HG03442 (cell line): ENCODE measurements around the gene PEX10.

ENCODE experiments used
- ATAC-seq: cut with Tn5 transposase; IDR thresholded peaks from one replicate; pipeline ENCODE4 v1.9.1; 2021; ENCODE audit warnings: mild to moderate bottlenecking, moderate library complexity; ENCODE audit not compliant: unreplicated experiment

PEX10 gene

DNA sequence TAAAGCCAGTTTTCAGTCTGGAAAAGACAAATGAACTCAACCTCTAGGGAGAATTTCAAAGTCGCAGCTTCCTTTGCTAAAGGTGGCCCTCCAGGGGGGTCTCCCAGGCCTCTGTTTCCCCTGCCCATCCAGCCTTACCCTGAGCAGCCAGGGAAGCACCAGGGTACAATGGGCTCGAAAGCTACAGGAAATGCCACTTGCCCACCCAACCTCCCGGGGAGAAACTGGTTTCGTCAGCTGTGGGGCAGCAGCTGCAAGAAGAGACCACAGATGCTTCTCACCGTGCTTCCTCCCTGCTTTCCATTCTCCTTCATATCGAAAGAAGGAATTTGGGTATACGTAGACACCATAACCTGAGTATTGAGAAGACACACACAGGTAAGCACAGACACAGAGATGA lies 22.7 kb downstream of the PEX10 start:
- ATAC-seq: no peak

DNA sequence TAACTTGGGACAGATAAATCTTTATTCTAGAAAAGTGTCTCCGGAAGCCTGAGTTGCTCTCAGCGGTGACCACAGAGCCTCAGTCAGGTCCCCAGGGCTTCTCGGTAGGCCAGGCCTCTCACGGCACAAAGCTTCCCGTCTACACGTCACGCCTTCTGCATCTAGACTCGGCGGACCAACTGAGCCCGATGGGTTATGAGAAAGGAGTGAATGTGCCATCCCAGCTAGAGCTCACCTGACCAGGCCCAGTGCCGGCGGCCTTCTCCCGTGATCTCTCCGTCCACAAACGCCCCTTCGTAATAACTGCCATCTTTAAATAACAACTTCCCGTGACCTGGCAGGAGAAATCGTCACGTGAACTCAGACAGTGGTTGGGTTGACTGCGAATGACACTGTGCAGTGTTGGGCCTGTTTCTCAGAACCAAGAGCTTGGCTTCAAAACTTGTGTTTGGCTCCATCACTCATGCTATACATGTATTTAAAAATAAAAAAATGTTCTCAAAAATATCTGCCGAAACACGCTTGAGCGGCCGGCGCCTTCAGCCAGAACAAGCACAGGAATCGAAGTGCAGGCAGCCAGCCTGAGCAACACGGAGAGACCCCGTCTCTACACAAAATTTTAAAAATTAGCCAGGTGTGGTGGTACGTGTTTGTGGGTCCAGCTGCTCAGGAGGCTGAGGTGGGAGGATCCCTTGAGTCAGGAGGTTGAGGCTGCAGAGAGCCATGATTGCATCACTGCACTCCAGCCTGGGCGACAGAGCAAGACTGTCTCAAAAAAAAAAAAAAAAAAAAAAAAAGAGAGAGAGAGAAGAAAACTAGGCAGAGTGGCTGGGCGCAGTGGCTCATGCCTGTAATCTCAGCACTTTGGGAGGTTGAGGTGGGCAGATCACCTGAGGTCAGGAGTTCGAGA lies 24.1 kb downstream of the PEX10 start:
- no peak for ATAC-seq

DNA sequence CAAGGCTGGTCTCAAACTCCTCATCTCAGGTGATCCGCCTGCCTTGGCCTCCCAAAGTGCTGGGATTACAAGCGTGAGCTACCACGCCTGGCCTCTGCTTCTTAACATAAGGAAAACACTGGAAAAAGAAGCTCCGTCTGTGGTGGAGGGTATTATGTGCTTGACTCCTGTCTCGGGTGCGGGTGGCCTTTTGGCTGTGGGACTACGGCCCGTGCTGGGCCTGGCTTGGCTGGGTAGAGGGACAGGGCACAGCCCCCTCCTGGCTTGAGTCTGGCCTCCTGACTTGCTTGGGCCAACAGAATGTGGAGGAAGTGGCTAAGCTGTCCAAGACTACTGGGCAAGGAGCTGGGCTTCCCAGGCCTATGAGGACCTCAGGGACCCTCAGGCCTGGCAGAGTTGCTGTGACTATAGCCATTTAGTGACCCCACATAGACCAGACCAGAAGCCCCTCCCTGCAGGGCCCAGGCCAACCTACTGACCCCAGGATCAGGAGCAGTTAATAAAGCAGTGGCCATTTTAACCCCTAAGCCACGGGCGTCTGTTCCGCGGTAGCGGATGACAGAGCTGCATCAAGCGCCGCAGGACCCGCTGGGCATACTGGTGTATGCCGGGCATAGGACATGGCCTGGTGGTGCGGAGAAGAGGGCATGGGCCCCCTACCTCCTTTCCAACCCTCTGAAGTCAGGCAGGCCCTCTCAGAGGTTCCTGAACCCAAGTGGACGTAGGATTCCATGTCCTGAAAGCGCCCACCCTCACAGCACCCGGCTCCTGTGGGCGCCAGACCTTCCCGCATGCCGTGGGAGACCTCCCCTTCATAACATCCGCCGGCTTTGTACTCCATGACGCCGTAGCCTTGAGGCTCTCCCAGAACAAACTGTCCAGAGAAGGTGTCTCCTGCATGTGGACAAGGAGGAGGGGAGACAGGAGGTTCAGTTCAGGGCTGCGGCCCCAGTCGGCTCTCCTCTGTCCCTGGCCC lies 25.4 kb downstream of the PEX10 start:
- ATAC-seq: no peak

DNA sequence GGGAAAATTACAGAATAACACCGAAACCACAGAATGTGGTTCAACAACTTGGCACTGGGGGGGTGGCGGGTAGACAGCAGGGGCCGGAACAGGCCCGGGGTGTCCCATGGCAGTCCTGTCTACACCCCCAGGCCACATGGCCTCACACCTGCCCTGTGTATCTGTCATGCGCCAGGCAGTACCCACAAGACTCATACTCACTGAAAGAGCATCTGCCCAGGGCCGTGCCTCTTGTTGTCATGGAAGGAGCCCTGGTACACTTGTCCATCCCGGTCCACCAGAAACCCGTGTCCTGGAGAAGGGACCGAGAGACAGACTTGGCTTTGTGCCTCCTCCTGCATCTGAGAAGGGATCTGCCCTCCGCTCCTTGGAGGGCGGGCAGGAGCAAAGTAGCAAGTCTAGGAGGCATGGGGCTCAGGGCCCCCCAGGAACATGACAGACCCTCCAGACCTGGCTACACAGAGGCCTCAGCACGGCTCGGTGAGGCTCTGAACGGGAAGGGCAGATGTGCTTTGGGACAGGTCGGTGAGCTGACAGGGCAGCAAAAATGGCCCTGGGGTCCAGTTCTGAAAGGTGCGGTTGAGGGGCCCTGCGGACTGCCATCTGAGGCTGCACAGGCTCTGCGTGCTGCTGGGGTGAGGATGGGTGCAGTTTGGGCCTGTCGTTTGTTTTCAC lies 26.6 kb downstream of the PEX10 start:
- no peak for ATAC-seq

DNA sequence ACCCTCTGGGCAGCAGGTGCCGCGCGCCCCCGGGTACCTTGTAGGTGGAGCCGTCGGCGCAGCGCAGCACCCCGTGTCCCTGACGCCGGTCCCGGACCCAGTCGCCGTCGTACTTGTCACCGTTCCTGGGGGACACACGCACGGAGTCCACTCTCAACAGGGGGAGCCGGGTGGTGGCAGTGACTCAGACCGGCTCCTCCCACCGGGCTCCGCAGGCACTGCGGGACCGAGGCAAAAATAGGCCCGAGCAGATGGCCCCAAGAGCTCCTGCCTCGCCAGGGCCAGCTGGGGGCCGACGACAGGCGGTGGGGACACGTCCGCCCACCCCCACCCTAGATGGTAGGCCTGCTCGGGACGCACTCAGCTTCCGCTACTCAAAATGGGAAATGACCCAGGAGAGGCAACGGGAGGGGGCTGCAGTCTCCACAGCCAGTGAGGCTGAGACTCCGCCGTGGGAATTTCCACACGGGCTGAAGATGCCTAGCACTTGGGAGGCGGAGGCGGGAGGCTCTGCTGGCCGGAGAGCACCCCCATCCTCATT lies 27.4 kb downstream of the PEX10 start:
- no peak for ATAC-seq

DNA sequence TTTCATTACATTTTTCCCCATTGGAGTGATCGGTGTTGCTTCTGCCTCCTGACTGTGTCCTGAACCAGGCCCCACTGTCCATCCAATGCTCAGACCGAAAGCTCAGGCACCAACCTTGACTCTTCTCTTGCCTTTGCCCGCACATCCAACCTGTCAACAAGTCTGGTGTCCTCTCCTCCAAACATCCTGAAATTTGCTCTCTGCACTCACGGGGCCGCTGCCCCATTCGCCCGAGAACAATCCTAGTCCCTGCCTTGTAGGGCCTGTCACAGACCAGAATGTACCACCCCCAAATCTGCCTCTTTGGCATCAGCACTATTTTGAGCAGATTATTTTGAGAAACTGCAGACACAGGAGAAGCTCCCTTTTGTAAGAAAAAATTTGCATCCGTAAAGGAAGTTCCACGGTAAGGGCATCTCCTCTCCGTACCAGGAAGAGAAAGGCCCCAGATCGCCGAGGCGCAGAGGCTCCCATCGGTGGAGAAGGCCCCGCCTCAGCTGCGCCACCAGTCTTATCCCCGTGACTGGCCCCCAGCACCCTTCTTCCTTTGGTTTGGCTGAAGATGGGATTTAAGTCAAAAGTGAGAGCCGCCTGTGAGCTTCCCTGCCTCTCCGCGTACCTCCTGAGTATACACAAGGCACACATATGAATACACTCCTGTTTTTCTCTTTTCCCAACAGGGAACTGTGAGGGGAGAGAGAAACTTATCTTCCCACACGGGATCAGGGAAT lies 28.1 kb downstream of the PEX10 start:
- ATAC-seq: no peak

DNA sequence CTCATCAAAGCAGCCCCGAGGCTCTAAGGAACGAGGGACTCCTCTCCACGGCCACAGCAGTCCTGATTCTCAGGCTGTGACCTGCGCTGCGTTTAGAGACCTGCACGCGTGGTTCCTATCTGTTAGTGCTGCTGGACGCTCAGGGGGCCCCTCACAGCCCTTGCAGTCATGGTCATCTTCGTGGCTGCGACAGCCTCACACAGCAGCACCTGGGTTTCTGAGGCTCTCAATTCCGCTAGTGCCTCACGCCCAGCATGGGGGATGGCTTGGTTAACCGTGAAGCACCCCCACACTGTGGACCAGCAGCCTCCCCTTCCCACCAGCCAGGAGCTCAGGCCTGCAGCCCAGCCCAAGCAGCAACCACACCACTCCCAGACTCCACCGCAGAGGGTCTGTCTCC lies 28.8 kb downstream of the PEX10 start:
- ATAC-seq: no peak

DNA sequence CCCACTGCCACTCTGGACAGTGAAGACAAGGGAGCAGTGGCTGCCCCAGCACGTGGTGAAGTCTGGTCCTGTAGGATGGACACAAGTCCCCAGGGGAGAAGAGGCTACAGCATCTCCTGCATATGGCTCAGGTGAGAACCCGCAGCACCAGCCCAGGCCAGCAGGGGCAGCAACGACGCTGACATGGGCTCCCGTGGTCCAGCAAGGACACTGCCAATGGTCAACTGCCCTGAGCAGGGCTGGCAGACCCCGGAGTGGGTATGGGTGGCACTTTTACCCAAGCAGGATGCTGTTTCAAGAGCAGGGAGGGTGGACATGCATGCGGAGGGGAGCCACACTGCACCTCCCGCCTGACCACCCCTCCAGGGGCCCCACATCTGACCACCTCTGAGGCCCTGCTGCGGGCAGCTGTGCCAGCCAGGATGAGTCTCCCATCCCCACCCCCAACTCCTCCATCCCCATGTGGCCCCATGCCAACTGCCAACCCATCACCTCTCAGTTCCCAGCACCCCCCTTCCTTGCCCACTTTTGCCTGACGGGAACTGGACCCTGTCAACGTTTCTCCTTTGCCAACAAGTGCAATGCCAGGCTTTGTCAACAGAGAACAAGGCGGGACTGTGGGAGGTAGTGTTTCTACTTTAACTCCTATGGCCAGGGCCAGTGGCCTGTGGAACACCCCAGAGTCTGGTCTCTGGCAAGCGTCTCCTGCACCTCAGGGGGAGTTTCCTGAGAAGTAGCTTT lies 29.6 kb downstream of the PEX10 start:
- ATAC-seq: no peak

DNA sequence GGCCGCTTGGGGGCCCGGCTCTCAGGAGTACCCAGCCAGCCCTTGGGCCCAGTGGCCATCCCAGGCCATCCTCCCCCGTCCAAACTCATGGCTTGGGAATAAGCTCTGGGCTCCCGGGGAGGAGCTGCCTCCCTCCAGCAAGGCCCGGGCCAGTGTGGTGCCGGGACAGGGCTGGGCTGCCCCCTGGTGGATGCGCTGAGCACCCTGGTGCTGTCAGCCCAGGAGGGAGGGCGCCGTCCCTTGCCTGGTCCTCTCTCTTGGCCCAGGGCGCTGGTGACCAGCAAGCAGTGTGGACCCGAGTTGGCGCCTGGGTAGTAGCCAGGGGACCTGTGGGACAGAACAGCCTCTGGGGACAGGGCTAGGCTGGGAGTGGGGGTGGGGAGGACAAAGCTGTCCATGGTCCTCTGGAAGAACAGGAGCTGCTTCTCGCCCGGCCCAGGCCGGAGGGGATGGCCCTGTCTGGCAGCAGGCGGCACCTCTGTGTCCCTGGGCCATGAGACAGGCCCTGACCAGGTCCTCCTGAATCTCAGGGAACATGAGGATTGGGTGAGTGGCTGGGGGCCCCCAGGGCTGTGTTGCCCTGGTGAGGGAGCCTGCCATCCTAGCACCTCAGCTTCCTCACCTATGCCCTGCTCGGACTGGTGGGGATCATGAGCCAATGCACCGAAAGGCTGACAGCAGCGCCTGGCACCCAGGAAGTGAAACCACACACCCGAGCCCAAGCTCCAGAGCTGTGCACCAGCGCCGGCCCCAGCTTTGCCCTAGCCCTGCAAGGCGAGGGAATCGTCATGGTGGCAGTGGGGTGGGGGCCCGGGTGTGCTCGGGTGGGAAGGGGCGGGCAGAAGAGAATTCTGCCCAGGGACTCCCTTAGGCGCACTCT lies 30.4 kb downstream of the PEX10 start:
- no peak for ATAC-seq

DNA sequence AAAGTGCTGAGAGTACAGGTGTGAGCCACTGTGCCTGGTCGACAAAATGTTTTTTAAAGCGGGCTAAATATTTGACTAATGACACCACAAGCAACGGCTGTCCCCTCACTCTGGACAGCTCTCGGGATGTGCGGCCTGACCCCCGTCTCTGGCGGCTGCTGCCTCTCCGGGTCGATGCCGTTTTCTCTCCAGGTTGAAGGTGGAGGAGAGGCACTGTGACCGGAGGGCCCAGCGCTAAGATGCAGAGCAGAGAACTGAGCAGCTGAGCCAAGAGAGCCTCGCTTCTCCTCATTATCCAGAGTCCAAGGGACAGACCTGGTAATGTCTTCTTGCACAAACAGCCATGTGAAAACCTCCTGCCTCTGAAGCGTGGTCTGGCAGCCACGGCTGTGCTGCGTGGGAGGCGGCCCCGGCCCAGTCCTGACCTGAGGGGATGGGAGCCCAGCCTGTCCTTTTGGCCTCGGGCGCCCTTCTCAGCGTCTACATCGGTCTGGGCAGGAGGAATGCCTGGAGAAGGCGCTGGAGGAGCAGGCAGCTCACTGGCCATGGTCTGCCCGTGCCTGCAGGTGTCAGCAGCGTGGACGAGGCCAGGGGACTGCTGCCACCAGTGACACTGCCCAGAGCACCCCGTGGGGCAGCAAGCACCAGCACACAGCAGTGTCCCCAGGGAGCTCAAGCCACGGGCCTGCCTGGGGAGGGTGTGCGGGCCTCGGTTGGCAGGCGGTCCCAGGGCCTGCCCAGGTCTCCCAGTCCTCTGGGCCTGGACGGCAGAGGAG lies 31.4 kb downstream of the PEX10 start:
- no peak for ATAC-seq

DNA sequence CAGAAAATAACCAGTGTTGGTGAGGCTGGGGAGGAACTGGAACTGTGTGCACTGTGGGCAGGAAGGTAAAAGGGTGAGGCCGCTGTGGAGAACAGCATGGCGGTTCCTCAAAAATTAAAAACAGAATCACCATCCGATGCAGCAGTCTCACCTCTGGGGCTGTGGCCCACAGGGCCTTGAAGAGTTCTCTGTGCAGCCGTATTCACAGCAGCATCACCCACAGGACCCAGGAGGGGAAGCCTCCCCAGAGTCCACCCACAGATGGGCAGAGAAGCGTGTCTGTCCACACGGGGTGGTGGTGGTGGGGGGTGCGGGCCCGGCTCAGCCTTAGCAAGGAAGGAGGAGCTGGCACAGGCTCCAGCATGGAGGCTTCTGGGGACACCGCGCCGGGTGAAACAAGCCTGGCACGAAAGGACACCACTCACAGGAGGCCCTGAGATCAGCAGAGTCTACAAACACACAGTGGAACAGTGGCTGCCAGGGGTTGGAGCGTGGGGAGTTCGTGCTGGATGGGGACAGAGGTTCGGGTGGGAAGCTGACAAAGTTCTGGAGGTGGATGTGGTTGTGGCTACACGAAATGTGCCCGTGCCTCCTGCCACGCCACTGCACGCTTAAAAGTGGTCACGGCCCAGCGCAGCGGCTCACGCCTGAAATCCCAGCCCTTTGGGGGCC lies 32.5 kb downstream of the PEX10 start:
- no peak for ATAC-seq

DNA sequence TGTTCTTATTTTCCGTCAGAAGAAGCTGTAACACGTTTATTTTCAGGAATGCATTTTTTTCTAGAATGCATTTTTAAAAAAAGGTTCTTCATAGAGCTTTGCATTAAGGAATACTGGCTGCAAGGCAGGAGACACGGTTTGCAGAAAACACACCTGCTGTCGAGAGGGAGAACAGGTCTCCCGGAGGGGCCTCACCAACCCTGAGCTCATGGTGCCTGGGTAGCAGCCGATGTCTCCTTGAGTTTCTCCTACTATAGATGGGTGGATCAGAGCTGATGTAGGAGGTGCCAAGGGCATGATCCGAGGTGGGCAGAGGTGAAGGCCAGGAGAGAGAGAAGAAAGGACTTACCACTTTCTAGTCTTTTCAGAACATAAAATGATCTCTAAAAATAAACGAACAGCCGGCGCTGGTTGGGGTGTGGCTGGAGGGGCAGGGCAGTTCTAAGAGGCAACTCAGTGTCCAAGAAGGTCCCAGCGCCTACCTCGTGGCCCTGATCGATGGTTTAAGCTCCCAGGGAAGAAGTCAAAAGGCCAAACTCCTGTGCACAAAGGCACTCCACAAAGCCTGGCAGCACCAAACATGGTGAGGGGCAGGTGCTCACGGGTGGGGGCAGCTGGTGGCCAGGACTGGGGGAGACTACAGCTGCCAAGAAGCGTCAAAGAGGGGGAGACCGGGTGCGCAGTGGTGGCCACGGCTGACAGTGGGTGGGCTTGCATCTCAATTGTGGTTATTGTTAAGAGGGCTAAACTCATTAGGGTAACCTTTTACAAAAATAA lies 33.2 kb downstream of the PEX10 start:
- ATAC-seq: no peak

DNA sequence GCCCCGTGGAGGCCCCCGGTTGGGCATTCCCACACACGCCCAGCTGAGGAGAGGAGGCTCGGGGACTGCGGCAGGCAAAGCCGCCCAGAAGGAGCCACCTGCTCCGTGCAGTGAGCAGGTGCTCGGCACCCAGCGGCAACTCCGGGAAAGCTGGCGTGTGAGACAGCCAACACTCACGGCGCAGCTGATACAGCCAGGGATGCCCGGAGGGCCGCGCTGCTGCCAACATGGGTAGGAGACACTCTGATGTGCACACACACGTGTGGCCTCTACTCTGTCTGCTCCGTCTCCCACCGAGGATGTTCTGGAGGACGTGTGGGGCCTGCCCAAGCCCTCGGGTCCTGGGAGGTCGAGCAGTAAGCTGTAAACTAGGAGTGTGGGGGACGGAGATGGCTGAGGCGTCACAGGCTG lies 33.9 kb downstream of the PEX10 start:
- ATAC-seq: no peak

DNA sequence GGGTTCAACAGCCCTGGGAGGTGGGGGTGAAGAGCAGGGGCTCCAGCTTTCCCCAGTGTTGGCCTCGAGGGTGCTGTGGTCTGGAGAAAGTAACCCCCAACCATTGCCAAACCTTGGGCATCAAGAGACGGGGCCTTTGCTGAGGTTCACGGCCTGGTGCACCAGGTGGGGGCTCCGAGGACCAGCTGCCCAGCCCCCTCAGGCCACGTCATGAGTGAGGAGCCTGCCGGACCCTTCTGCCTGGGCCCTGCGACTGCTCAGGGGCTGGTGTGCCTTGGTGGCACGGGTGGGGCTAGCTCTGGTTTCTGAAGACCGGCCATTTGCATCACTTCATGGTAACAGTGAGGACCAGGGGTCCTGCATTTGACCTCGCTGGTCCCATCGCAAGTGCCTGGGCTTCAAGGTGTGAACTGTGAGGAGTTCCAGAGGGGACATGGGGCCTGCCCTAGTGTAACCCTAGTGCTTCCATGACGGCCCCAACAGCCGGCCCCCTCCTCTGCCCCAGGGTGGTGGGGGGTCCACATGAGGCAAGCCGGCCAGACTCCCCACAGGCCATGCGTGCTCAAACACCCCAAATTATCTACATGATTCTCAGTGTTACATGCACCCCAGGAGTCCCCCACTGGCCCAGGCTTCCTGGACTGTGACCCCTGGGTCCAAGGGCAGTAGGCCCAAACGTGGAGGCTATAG lies 34.5 kb downstream of the PEX10 start:
- ATAC-seq: no peak

DNA sequence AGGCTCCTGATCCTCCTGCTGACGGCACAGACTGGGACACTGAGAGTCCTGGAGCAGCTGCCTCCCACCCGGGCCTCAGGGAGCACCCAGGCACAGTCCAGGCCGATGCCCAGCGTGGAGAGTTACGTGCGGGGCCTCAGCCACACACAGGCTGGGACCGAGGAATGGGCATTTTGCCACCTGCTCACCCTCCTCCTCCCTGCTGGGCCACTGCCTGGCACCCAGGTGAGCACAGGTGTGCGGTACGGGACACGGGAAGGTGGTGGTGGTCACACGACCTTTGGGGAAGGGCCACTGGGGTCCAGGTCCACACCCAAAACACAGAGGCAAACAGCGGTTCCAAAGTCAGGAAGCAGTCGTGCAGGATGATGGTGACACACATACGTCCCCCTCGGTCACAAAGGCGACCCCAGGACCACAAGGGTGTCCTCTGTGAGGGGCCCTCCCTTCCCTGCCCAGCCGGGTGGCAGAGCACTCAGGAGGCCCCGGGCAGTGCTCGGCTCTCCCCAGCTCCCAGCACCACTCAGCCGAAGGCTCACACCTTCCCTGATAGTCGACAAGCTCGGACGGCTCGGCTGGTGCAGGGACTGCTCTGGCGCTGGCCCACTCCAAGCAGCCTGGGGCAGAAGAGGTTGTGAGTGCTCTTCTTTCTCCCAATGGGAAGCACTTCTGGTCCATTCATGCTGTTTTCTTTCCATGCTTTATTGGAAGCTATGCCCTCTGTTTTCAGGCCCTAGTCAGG lies 35.3 kb downstream of the PEX10 start:
- no peak for ATAC-seq
